Measurements from ENCODE around the gene PLA2G4E. TPM values are rescaled to one million over a fixed set of nuclear protein-coding genes. Genes with fewer than 3 reads are reported as not detected.

Gene PLA2G4E
- total RNA-seq, 1 experiment from 2014 or later: 1.8 TPM

- CTCF ChIA-PET: no interaction called here
- H3K9me3 ChIP-seq: no peaks in the 10 kb centered on the region
- TF ChIP-seq CTCF (IDR thresholded peaks at IDR 0.05; ENCODE audit: insufficient read depth in 1 of 2, low read depth in 1 of 2, low read length in 1 of 2, severe bottlenecking in 1 of 2, unreplicated experiment in 1 of 2): no peak
- H3K27ac Mint-ChIP-seq (ENCODE audit: unreplicated experiment): peak overlapping the region; percentile 85
- intact Hi-C loops (cut with micrococcal nuclease; ENCODE audit: unreplicated experiment): loop anchor here (1.0 kb wide), 1 partner anchor 8 kb away; no protein-coding TSS in a partner anchor
- H3K4me1 Mint-ChIP-seq (ENCODE audit: low read depth, unreplicated experiment): peaks cover 33% of the 10 kb centered on the region
- no peaks in the 10 kb centered on the region for H3K9me3 Mint-ChIP-seq (ENCODE audit: unreplicated experiment)
- BruUV-seq (replicated peaks): no TSS peak
- H3K4me3 Mint-ChIP-seq (ENCODE audit: unreplicated experiment): peak overlapping the region; percentile 55
- no peaks in the 10 kb centered on the region for H3K36me3 ChIP-seq (ENCODE audit: control insufficient read depth, insufficient read depth, low read length)
- peaks cover 49% of the 10 kb centered on the region for H3K36me3 Mint-ChIP-seq (ENCODE audit: insufficient read depth, unreplicated experiment)
- no peak overlapping the region for H3K4me3 ChIP-seq (ENCODE audit: low read depth, low read length)
- no peaks in the 10 kb centered on the region for H3K27me3 ChIP-seq (replicated peaks; ENCODE audit: control insufficient read depth, insufficient read depth, low read length)
- DNase-seq: peak in 1 of 2 experiments; percentile 44
- H3K4me1 ChIP-seq: peaks cover 44% of the 10 kb centered on the region
- POLR2A ChIA-PET: interaction anchor here (0.6 to 2.6 kb wide), 2 partner anchors 11 to 767 kb away, joined by 11 to 15 read pairs; partner anchors contain the start of gene EHD4
- H3K27me3 Mint-ChIP-seq (ENCODE audit: insufficient read depth, unreplicated experiment): no peaks in the 10 kb centered on the region
These were observed 59.8 kb downstream of the PLA2G4E start for GRCh38 chr15:41961001-41961518.

GRCh38 chr15:41958002-41958420 is 62.8 kb downstream of the PLA2G4E start:
- Histone ChIP-seq H3K4me1 (peaks cover 40% of the 10 kb centered on the region), H3K9me3 (no peaks in the 10 kb centered on the region), H3K4me3 (ENCODE audit: low read depth, low read length) (no peak overlapping the region), H3K27me3 (replicated peaks; ENCODE audit: control insufficient read depth, insufficient read depth, low read length) (no peaks in the 10 kb centered on the region), H3K36me3 (ENCODE audit: control insufficient read depth, insufficient read depth, low read length) (no peaks in the 10 kb centered on the region)
- BruUV-seq (replicated peaks): no TSS peak
- CTCF ChIA-PET: no interaction called here
- intact Hi-C loops (cut with micrococcal nuclease; ENCODE audit: unreplicated experiment): no loop called here
- peaks cover 58% of the 10 kb centered on the region for H3K36me3 Mint-ChIP-seq (ENCODE audit: insufficient read depth, unreplicated experiment)
- POLR2A ChIA-PET: no interaction called here
- H3K27ac Mint-ChIP-seq (ENCODE audit: unreplicated experiment): peak overlapping the region; percentile 75
- H3K4me1 Mint-ChIP-seq (ENCODE audit: low read depth, unreplicated experiment): peaks cover 28% of the 10 kb centered on the region
- no peak overlapping the region for H3K4me3 Mint-ChIP-seq (ENCODE audit: unreplicated experiment)
- TF ChIP-seq CTCF (IDR thresholded peaks at IDR 0.05; ENCODE audit: insufficient read depth in 1 of 2, low read depth in 1 of 2, low read length in 1 of 2, severe bottlenecking in 1 of 2, unreplicated experiment in 1 of 2): no peak
- no peaks in the 10 kb centered on the region for H3K27me3 Mint-ChIP-seq (ENCODE audit: insufficient read depth, unreplicated experiment)
- no peaks in the 10 kb centered on the region for H3K9me3 Mint-ChIP-seq (ENCODE audit: unreplicated experiment)
- DNase-seq: no peak

GRCh38 chr15:41957021-41957897 is 63.6 kb downstream of the PLA2G4E start:
- no peak for DNase-seq
- CTCF ChIA-PET: no interaction called here
- intact Hi-C loops (cut with micrococcal nuclease; ENCODE audit: unreplicated experiment): loop anchor here (2.0 kb wide), 1 partner anchor 26 kb away; no protein-coding TSS in a partner anchor
- Mint-ChIP-seq H3K36me3 (ENCODE audit: insufficient read depth, unreplicated experiment) (peaks cover 64% of the 10 kb centered on the region), H3K27me3 (ENCODE audit: insufficient read depth, unreplicated experiment) (no peaks in the 10 kb centered on the region), H3K9me3 (ENCODE audit: unreplicated experiment) (no peaks in the 10 kb centered on the region), H3K27ac (ENCODE audit: unreplicated experiment) (peak overlapping the region; percentile 75), H3K4me1 (ENCODE audit: low read depth, unreplicated experiment) (peaks cover 30% of the 10 kb centered on the region), H3K4me3 (ENCODE audit: unreplicated experiment) (no peak overlapping the region)
- Histone ChIP-seq H3K9me3 (no peaks in the 10 kb centered on the region), H3K27me3 (replicated peaks; ENCODE audit: control insufficient read depth, insufficient read depth, low read length) (no peaks in the 10 kb centered on the region), H3K4me1 (peaks cover 34% of the 10 kb centered on the region), H3K4me3 (ENCODE audit: low read depth, low read length) (no peak overlapping the region), H3K36me3 (ENCODE audit: control insufficient read depth, insufficient read depth, low read length) (no peaks in the 10 kb centered on the region)
- POLR2A ChIA-PET: no interaction called here
- no TSS peak for BruUV-seq (replicated peaks)
- no peak for TF ChIP-seq CTCF (IDR thresholded peaks at IDR 0.05; ENCODE audit: insufficient read depth in 1 of 2, low read depth in 1 of 2, low read length in 1 of 2, severe bottlenecking in 1 of 2, unreplicated experiment in 1 of 2)

Measured in Caco-2 (cell line).